PC-9 (cell line): ENCODE results near the gene LZTS3. TPM values are rescaled to one million over a fixed set of nuclear protein-coding genes. Genes with fewer than 3 reads are reported as not detected.

Source experiments
- BruUV-seq: library from RNA; stranded (reverse); fragments of 400-500 nt; replicated peaks from 2 replicates; lab custom pipeline; 2021; lab: Mats Ljungman, UMichigan
- CTCF ChIA-PET: fragments of 300-600 bp; sonication (Branson Sonifier 250); formaldehyde crosslinking; loops from one replicate; lab custom pipeline; 2022; ENCODE audit warnings: antibody characterized with exemption; lab: Charles Lee
- POLR2A ChIA-PET: fragments of 300-600 bp; sonication (Branson Sonifier 250); formaldehyde crosslinking; loops from one replicate; lab custom pipeline; 2022; ENCODE audit warnings: antibody characterized with exemption; ENCODE audit not compliant: unreplicated experiment; lab: Charles Lee
- DNase-seq, 2 experiments: peaks; one replicate each; pipeline versions ENCODE4 v3.0.0 to v3.0.0-alpha.2; 2015 to 2022; ENCODE audit warnings: mixed read lengths in 1 of 2
- H2AFZ ChIP-seq: fragments of 200-600 bp; sonication (generic); 2 replicates; pipeline ENCODE4 v1.8.1; 2017; ENCODE audit warnings: antibody characterized with exemption
- H3F3A ChIP-seq: fragments of 200-600 bp; sonication (generic); 2 replicates; pipeline ENCODE4 v1.8.1; 2017; ENCODE audit warnings: antibody characterized with exemption, mild to moderate bottlenecking, low read depth; ENCODE audit not compliant: insufficient read depth
- H3K27ac ChIP-seq: fragments of 200-600 bp; sonication (generic); 2 replicates; pipeline ENCODE4 v1.6.1; 2016; ENCODE audit warnings: mixed run types
- H3K27me3 ChIP-seq: fragments of 200-600 bp; sonication (generic); 2 replicates; pipeline ENCODE4 v1.6.1; 2016; ENCODE audit warnings: low read depth, mixed run types; ENCODE audit not compliant: insufficient read depth
- H3K36me3 ChIP-seq: fragments of 200-600 bp; sonication (generic); 2 replicates; pipeline ENCODE4 v1.6.1; 2016; ENCODE audit warnings: low read depth, mixed run types
- H3K4me1 ChIP-seq: fragments of 200-600 bp; sonication (generic); replicated peaks from 2 replicates; pipeline ENCODE4 v1.6.1; 2016; ENCODE audit warnings: mixed run types; ENCODE audit not compliant: insufficient read depth
- H3K4me2 ChIP-seq: fragments of 200-600 bp; sonication (generic); 2 replicates; pipeline ENCODE4 v1.6.1; 2017; ENCODE audit warnings: mixed run types
- H3K4me3 ChIP-seq: fragments of 200-600 bp; sonication (generic); 2 replicates; pipeline ENCODE4 v1.6.1; 2016; ENCODE audit warnings: mixed run types
- H3K79me2 ChIP-seq: fragments of 200-600 bp; sonication (generic); 2 replicates; pipeline ENCODE4 v1.6.1; 2017; ENCODE audit warnings: low read depth, mixed run types
- H3K9me2 ChIP-seq: fragments of 200-600 bp; sonication (generic); 2 replicates; pipeline ENCODE4 v1.8.1; 2017; ENCODE audit warnings: mild to moderate bottlenecking; ENCODE audit not compliant: insufficient read depth
- H3K9me3 ChIP-seq: fragments of 200-600 bp; sonication (generic); 2 replicates; pipeline ENCODE4 v1.8.1; 2016; ENCODE audit warnings: low read depth; ENCODE audit not compliant: insufficient read depth
- H4K20me1 ChIP-seq: fragments of 200-600 bp; sonication (generic); 2 replicates; pipeline ENCODE4 v1.8.1; 2017; ENCODE audit not compliant: insufficient read depth
- EZH2 ChIP-seq: fragments of 200-600 bp; sonication (generic); IDR thresholded peaks from 2 replicates; pipeline ENCODE4 v1.8.0; 2017; ENCODE audit warnings: antibody characterized with exemption, low read depth
- intact Hi-C: fragments of 100-400 bp; cut with micrococcal nuclease; formaldehyde crosslinking; loops from one replicate; pipeline ENCODE4 v1.10.0; 2022; ENCODE audit not compliant: unreplicated experiment
- total RNA-seq: library from RNA; stranded (reverse); gene quantifications from 2 replicates; pipeline ENCODE4 v1.2.3, GENCODE V29; 2021
- TF ChIP-seq, protein P1 (sequence below): fragments of 200-600 bp; sonication (generic); conservative IDR thresholded peaks from 2 replicates; pipeline ENCODE4 v1.6.1; 2017; ENCODE audit warnings: mixed run types, antibody characterized with exemption, mild to moderate bottlenecking, moderate library complexity

LZTS3 gene
- total RNA-seq, 1 experiment from 2014 or later: 10.4 TPM

DNA sequence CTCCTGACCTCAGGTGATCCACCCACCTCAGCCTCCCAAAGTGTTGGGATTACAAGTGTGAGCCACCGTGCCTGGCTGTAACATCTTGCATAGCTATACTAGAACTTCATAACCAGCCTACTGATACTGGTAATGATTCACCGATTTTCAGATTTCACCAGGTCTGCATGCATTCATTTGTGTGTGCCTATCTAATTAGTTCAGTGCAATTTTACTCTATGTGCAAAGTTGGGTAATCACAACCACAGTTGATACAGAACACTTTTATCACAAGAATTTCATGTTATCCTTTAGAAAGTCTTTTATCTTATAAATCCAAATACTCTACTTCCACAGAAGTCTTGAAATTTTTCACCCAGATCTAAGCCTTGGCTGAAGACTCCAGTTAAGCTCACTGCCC is 35.9 kb downstream of the LZTS3 start:
- no peaks in the 10 kb centered on the region for H3K9me2 ChIP-seq
- no peak for TF ChIP-seq EZH2
- TF ChIP-seq, protein P1, sequence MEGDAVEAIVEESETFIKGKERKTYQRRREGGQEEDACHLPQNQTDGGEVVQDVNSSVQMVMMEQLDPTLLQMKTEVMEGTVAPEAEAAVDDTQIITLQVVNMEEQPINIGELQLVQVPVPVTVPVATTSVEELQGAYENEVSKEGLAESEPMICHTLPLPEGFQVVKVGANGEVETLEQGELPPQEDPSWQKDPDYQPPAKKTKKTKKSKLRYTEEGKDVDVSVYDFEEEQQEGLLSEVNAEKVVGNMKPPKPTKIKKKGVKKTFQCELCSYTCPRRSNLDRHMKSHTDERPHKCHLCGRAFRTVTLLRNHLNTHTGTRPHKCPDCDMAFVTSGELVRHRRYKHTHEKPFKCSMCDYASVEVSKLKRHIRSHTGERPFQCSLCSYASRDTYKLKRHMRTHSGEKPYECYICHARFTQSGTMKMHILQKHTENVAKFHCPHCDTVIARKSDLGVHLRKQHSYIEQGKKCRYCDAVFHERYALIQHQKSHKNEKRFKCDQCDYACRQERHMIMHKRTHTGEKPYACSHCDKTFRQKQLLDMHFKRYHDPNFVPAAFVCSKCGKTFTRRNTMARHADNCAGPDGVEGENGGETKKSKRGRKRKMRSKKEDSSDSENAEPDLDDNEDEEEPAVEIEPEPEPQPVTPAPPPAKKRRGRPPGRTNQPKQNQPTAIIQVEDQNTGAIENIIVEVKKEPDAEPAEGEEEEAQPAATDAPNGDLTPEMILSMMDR: no peak
- no peaks in the 10 kb centered on the region for H3K79me2 ChIP-seq
- no peaks in the 10 kb centered on the region for H3K36me3 ChIP-seq
- H3K27ac ChIP-seq: no peak overlapping the region
- no peaks in the 10 kb centered on the region for H3K27me3 ChIP-seq
- H3K9me3 ChIP-seq: no peaks in the 10 kb centered on the region
- H3K4me2 ChIP-seq: no peak overlapping the region
- H4K20me1 ChIP-seq: 0 out of 2 replicates have a peak, but pooled peaks cover 4% of the 10 kb centered on the region
- ChIA-PET CTCF (no interaction called here), POLR2A (no interaction called here)
- intact Hi-C loops: no loop called here
- H3K4me3 ChIP-seq: no peak overlapping the region
- H3F3A ChIP-seq: peaks cover 12% of the 10 kb centered on the region; the same call in 1 of the 2 replicates
- no peaks in the 10 kb centered on the region for H3K4me1 ChIP-seq
- no peak for DNase-seq
- no TSS peak for BruUV-seq
- H2AFZ ChIP-seq: no peak overlapping the region

DNA sequence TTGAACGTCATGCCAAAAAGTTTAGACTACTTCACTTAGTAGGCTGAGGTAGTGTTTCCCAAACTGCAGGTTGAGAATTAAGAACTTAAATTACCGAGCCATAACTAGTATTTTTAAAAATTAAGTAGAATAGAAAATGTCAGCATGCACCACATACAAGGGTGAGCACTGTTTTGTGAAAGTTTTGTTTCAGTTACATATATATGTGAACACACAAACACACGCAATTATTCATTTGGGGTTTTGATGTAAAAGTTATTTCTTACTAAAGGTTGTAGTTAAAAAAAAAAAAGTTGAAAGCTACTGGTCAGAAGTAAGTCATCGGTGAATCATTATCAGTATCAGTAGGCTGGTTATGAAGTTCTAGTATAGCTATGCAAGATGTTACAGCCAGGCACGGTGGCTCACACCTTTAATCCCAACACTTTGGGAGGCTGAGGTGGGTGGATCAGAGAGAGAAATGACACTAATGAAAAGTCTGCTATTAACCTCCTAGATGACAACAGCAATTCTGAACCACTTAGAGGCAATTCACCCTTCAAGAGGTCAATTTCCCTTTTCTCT is 37.8 kb downstream of the LZTS3 start:
- Histone ChIP-seq H3F3A (peaks cover 12% of the 10 kb centered on the region; the same call in 1 of the 2 replicates), H2AFZ (no peak overlapping the region), H3K79me2 (no peaks in the 10 kb centered on the region), H3K4me3 (no peak overlapping the region), H4K20me1 (0 out of 2 replicates have a peak, but pooled peaks cover 4% of the 10 kb centered on the region), H3K27me3 (no peaks in the 10 kb centered on the region), H3K4me2 (no peak overlapping the region), H3K9me2 (no peaks in the 10 kb centered on the region), H3K27ac (no peak overlapping the region), H3K4me1 (no peaks in the 10 kb centered on the region), H3K36me3 (no peaks in the 10 kb centered on the region), H3K9me3 (no peaks in the 10 kb centered on the region)
- CTCF ChIA-PET: no interaction called here
- BruUV-seq: no TSS peak
- intact Hi-C loops: no loop called here
- DNase-seq: no peak
- POLR2A ChIA-PET: no interaction called here
- TF ChIP-seq, protein P1: no peak

DNA sequence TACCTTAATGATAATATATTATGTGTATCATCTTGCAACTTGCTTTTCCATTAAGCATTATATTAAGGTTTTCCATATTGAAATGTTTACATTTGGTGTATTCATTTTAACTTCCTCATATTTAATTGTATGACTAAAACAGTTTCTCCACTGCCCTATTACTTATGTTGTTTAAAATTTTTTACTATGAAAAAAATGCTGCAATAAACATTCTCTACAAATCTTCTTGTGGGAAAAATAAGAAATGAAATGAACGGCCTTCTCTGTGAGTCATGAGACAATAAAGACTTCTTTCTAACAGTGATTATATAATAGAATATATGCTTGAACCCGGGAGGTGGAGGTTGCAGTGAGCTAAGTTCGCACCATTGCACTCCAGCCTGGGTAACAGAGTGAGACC is 39.2 kb downstream of the LZTS3 start:
- Histone ChIP-seq H3K9me3 (no peaks in the 10 kb centered on the region), H3K4me2 (no peak overlapping the region), H4K20me1 (0 out of 2 replicates have a peak, but pooled peaks cover 4% of the 10 kb centered on the region), H3K4me1 (no peaks in the 10 kb centered on the region), H2AFZ (no peak overlapping the region), H3K27ac (no peak overlapping the region), H3F3A (peaks cover 12% of the 10 kb centered on the region; the same call in 1 of the 2 replicates), H3K27me3 (no peaks in the 10 kb centered on the region), H3K9me2 (no peaks in the 10 kb centered on the region), H3K79me2 (no peaks in the 10 kb centered on the region), H3K4me3 (no peak overlapping the region), H3K36me3 (no peaks in the 10 kb centered on the region)
- no TSS peak for BruUV-seq
- TF ChIP-seq EZH2: no peak
- TF ChIP-seq, protein P1: no peak
- POLR2A ChIA-PET: no interaction called here
- DNase-seq: peak in 1 of 2 experiments; percentile 41
- CTCF ChIA-PET: no interaction called here
- intact Hi-C loops: no loop called here
